Endothelial cell (in vitro differentiated cells): ENCODE data around the gene SSTR5. TPM values are rescaled to one million over a fixed set of nuclear protein-coding genes. Genes with fewer than 3 reads are reported as not detected.
"Not testable (repeated sequence)": the region's sequence is repeated elsewhere in the genome, so short reads cannot be mapped to it uniquely, and the experiment has no call there.

Experiments used
- DNase-seq: peaks from one replicate; pipeline ENCODE4 v3.0.0; 2021; ENCODE audit warnings: low spot score
- H3K27ac Mint-ChIP-seq: one replicate; pipeline ENCODE4 v1.8.0; 2021; ENCODE audit warnings: mixed read lengths, inconsistent platforms; ENCODE audit not compliant: unreplicated experiment
- H3K27me3 Mint-ChIP-seq: one replicate; pipeline ENCODE4 v1.8.0; 2021; ENCODE audit warnings: mild to moderate bottlenecking, moderate library complexity, mixed read lengths, inconsistent platforms; ENCODE audit not compliant: unreplicated experiment
- H3K36me3 Mint-ChIP-seq: one replicate; pipeline ENCODE4 v1.8.0; 2021; ENCODE audit warnings: mild to moderate bottlenecking, low read depth, mixed read lengths, inconsistent platforms; ENCODE audit not compliant: unreplicated experiment
- H3K4me1 Mint-ChIP-seq: one replicate; pipeline ENCODE4 v1.8.0; 2021; ENCODE audit warnings: mild to moderate bottlenecking, mixed read lengths, inconsistent platforms; ENCODE audit not compliant: unreplicated experiment
- H3K4me3 Mint-ChIP-seq: one replicate; pipeline ENCODE4 v1.8.0; 2021; ENCODE audit warnings: mild to moderate bottlenecking, mixed read lengths, inconsistent platforms; ENCODE audit not compliant: unreplicated experiment
- H3K9me3 Mint-ChIP-seq: one replicate; pipeline ENCODE4 v1.8.0; 2021; ENCODE audit warnings: mixed read lengths, inconsistent platforms; ENCODE audit not compliant: unreplicated experiment
- total RNA-seq: library from RNA; stranded (reverse); fragmentation: NEBNext Ultra II Directional; extraction: Animal tissue kit (Norgen Biotek cat#: 25700); gene quantifications from one replicate; pipeline ENCODE4 v1.2.1, GENCODE V29; 2021; ENCODE audit not compliant: unreplicated experiment
- TF ChIP-seq, protein P1 (sequence below): fragments of 200-600 bp; sonication (generic); IDR thresholded peaks from one replicate; pipeline ENCODE4 v1.5.0; 2021; ENCODE audit warnings: antibody characterized with exemption; ENCODE audit not compliant: unreplicated experiment

SSTR5 gene
- total RNA-seq, 1 donor from 2014 or later = not detected

GRCh38 chr16:1090620-1091587, 18.4 kb downstream of the SSTR5 start:
- H3K4me1 Mint-ChIP-seq = no peaks in the 10 kb centered on the region
- H3K4me3 Mint-ChIP-seq = no peak overlapping the region
- no peaks in the 10 kb centered on the region for H3K9me3 Mint-ChIP-seq
- H3K27ac Mint-ChIP-seq = no peak overlapping the region
- TF ChIP-seq, protein P1, sequence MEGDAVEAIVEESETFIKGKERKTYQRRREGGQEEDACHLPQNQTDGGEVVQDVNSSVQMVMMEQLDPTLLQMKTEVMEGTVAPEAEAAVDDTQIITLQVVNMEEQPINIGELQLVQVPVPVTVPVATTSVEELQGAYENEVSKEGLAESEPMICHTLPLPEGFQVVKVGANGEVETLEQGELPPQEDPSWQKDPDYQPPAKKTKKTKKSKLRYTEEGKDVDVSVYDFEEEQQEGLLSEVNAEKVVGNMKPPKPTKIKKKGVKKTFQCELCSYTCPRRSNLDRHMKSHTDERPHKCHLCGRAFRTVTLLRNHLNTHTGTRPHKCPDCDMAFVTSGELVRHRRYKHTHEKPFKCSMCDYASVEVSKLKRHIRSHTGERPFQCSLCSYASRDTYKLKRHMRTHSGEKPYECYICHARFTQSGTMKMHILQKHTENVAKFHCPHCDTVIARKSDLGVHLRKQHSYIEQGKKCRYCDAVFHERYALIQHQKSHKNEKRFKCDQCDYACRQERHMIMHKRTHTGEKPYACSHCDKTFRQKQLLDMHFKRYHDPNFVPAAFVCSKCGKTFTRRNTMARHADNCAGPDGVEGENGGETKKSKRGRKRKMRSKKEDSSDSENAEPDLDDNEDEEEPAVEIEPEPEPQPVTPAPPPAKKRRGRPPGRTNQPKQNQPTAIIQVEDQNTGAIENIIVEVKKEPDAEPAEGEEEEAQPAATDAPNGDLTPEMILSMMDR = no peak
- no peaks in the 10 kb centered on the region for H3K36me3 Mint-ChIP-seq
- peaks cover 4% of the 10 kb centered on the region for H3K27me3 Mint-ChIP-seq
- DNase-seq = no peak

GRCh38 chr16:1091992-1092552, 19.5 kb downstream of the SSTR5 start:
- Mint-ChIP-seq H3K4me3 (no peak overlapping the region), H3K36me3 (no peaks in the 10 kb centered on the region), H3K9me3 (no peaks in the 10 kb centered on the region), H3K27me3 (peaks cover 4% of the 10 kb centered on the region), H3K27ac (no peak overlapping the region), H3K4me1 (no peaks in the 10 kb centered on the region)
- DNase-seq = no peak
- TF ChIP-seq, protein P1 = no peak

DNA sequence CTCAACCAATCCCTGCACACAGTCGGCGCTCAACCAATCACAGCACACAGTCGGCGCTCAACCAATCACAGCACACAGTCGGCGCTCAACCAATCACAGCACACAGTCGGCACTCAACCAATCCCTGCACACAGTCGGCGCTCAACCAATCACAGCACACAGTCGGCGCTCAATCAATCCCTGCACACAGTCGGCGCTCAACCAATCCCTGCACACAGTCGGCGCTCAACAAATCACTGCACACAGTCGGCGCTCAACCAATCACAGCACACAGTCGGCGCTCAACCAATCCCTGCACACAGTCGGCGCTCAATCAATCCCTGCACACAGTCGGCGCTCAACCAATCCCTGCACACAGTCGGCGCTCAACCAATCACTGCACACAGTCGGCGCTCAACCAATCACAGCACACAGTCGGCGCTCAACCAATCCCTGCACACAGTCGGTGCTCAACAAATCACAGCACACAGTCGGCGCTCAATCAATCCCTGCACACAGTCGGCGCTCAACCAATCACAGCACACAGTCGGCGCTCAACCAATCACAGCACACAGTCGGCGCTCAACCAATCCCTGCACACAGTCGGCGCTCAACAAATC, 20.2 kb downstream of the SSTR5 start:
- not testable (repeated sequence) for H3K27me3 Mint-ChIP-seq, H3K9me3 Mint-ChIP-seq, H3K4me1 Mint-ChIP-seq, DNase-seq, H3K4me3 Mint-ChIP-seq, H3K36me3 Mint-ChIP-seq, H3K27ac Mint-ChIP-seq

- Mint-ChIP-seq H3K4me1 (no peaks in the 10 kb centered on the region), H3K9me3 (no peaks in the 10 kb centered on the region), H3K4me3 (no peak overlapping the region), H3K27ac (no peak overlapping the region), H3K27me3 (peaks cover 2% of the 10 kb centered on the region), H3K36me3 (no peaks in the 10 kb centered on the region)
- TF ChIP-seq, protein P1 = no peak
- no peak for DNase-seq
Observed at GRCh38 chr16:1093284-1094123, 21.0 kb downstream of the SSTR5 start.

DNA sequence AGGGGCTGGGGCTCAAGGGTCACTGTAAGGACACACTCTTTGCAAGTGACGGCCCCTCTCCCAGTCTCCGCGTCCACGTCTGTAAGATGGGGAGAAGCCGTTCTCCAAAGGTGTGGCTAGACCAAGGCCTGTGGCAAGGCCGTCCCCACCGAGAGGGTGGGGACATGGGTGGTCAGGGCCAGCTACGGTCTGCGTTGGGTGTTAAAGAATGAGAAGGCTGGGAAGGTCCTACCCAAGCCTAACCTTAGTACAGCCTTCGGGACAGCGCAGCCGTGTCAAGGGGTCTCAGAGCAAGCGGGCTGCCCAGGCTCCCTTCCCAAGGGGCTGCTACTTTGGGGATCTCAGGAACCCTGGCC, 21.6 kb downstream of the SSTR5 start:
- Mint-ChIP-seq H3K4me1 (no peaks in the 10 kb centered on the region), H3K27ac (no peak overlapping the region), H3K36me3 (no peaks in the 10 kb centered on the region), H3K4me3 (no peak overlapping the region), H3K9me3 (no peaks in the 10 kb centered on the region), H3K27me3 (peaks cover 2% of the 10 kb centered on the region)
- TF ChIP-seq, protein P1 = no peak
- no peak for DNase-seq
